GM19099 (cell line): ENCODE measurements around the gene ORAI2.

Source experiments
- POLR2A ChIP-seq: IDR thresholded peaks from 3 replicates; pipeline ENCODE4 v1.6.1; 2011; ENCODE audit warnings: low read depth; ENCODE audit not compliant: insufficient read length; ENCODE audit errors: extremely low read depth

Gene ORAI2

DNA sequence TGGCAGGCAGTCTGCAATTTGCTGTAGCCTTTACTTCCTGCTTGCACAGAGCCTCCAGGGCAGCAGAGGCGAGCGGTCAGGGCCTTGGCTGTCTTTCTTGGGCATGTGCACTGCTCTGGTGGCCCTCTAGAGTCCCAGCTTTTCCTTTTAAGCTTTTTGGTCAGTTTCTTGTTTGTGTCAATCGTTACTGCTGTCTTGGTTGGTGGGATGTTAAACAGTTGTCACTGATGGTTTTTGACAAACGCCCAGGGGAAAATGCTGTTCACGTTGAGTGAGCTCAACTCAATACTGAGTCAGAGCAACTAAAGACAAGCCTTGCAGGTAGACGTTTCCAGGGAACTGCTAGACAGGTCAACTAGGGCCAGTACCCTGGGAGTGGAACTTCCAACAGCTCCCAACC, 23.3 kb upstream of the ORAI2 start:
- no peak for TF ChIP-seq POLR2A

GRCh38 chr7:102410918-102411317, 22.5 kb upstream of the ORAI2 start:
- no peak for TF ChIP-seq POLR2A

GRCh38 chr7:102412548-102412947, 20.8 kb upstream of the ORAI2 start:
- no peak for TF ChIP-seq POLR2A

GRCh38 chr7:102413091-102413490, 20.3 kb upstream of the ORAI2 start:
- TF ChIP-seq POLR2A, result no peak

GRCh38 chr7:102413611-102414010, 19.8 kb upstream of the ORAI2 start:
- TF ChIP-seq POLR2A, result no peak

GRCh38 chr7:102415685-102416225, 17.6 kb upstream of the ORAI2 start:
- peak; percentile 41 for TF ChIP-seq POLR2A

DNA sequence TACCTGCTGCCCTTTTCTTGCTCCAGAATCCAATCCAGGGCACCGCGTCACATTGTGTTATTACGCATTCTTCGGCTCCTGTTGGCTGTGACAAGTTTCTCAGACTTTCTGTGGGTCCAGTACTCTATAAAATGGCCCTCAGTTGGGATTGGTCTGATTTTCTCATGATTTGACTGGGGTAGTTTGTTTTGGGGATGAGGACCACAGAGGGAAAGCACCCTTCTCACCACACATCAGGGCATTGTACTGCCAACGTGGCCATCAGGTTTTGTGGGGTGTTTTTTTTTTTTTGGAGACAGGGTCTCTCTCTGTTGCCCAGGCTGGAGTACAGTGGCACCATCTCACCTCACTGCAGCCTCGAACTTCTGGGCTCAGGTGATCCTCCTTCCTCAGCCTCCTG, 17.0 kb upstream of the ORAI2 start:
- no peak for TF ChIP-seq POLR2A

DNA sequence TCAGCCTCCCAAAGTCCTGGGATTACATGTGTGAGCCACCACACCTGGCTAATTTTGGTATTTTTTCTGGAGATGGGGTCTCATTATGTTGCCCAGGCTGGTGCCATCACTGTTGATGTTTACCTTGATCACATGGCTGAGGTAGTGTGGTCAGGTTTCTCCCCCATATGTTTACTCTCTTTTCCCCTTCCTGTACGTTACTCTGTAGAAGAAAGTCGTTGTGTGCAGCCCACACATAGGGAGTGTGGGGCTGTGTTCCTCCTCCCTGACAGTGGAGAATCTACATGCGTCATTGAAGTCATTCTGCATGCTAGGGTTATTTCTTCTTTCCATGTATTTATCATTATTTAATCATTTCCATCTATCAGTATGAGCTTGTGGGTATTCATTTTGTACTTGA, 16.3 kb upstream of the ORAI2 start:
- TF ChIP-seq POLR2A, result no peak

DNA sequence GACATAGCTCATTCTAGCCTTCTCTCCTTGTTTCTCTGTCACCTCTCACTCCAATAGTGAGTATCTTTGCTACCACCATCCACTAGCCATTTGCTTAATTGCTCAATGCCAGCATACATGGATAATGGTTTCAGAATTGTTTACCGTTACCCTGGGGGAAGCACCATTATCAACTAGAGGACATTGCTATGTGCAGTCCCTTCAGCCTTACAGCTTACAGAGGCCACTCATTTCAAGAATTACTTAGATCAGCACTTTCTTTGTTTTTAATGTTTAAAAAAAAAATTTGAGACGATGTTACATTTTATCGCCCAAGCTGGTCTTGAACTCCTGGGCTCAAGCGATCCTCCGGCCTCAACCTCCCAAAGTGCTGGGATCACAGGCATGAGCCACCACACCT, 14.8 kb upstream of the ORAI2 start:
- no peak for TF ChIP-seq POLR2A

- no peak for TF ChIP-seq POLR2A
Observed at GRCh38 chr7:102421706-102422240, 11.6 kb upstream of the ORAI2 start.

DNA sequence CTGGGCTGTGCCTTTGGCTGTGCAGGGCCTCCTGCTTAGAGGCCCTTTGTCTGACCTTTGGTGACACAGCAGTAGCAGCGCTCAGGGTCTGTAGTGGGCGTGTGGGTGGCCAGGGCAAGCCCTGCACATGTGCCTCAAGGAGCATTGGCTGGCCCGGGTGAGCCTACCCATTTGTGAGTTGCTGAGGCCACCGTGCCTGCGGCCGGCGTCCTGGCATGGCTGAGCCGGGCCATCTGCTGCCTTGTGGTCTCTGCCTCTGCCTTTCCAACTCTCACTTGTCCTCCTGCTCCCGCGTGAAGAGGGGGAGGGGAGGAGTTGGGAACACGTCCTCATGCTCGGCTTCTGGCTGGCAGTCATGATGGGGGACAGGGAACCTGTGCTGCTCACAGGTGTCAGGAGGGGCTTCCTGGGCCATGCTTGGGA, 9.2 kb upstream of the ORAI2 start:
- TF ChIP-seq POLR2A, result no peak

- TF ChIP-seq POLR2A, result peak; percentile 57
Observed at GRCh38 chr7:102424787-102425218, 8.6 kb upstream of the ORAI2 start.

GRCh38 chr7:102425639-102426267, 7.6 kb upstream of the ORAI2 start:
- TF ChIP-seq POLR2A, result peak; percentile 92

GRCh38 chr7:102426268-102427018, 6.9 kb upstream of the ORAI2 start:
- no peak for TF ChIP-seq POLR2A

- TF ChIP-seq POLR2A, result no peak
Observed at GRCh38 chr7:102427019-102427405, 6.4 kb upstream of the ORAI2 start.
